Renal pelvis (tissue), 4 donors: ENCODE data around the gene AGAP2. TPM values are rescaled to one million over a fixed set of nuclear protein-coding genes. Genes with fewer than 3 reads are reported as not detected.
"Not testable (repeated sequence)": the region's sequence is repeated elsewhere in the genome, so short reads cannot be mapped to it uniquely, and the experiment has no call there.

Source experiments
- DNase-seq: peaks from one replicate; pipeline ENCODE4 v3.0.0-alpha.2; 2013
- polyA plus RNA-seq, 3 donors: library from polyadenylated mRNA; unstranded; fragments of 120-200 nt; gene quantifications; one replicate each; pipeline ENCODE4 v1.2.1, GENCODE V29; 2013; ENCODE audit not compliant: insufficient read length in 3 of 3

AGAP2 gene
- polyA plus RNA-seq, 3 donors: 0.93 to 1.9 (median 1.5) TPM

DNA sequence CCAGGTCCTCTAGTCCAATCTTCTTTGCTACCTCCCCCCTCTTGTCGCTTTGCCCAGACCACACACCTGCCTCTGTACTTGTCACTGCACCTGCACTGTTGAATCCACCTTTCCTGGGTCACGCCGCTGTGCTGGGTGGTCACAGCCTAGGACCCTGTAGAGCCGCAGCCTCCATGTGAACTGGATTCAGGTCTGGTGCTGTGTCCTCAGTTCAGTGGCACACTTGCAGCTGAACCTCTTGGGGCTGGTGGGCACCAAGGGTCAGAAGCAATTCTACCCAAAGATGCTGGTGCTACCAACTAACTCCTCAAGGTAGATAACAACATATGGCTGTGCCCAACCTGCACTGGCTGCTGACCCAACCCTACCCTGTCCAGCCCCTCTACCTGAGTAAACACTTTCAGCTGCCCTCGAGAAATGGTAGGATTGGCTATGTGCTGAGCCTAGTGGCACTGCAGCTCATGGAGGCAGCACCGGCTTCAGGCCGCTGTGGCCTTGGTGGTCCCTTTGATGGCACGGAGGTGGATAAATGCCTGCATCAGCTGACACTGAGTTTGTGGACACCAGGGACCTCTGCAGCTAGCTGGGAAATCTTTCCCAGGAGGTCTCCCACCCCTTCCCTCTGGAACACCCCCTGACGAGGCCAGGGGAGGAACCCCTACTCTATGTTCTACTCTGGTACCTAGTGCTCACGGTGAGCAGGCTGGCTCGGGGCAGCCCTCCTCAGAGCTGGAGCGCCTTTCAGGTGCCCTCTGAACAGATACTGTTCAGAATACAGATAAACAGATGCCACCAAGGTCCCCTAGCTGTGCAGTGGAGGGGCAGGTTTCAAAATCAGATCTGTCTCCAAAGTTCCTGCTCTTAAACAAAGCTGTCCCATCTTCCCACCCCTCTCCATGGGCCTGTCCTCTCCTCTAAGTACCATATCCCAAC, 14.3 kb downstream of the AGAP2 start:
- DNase-seq: no peak

DNA sequence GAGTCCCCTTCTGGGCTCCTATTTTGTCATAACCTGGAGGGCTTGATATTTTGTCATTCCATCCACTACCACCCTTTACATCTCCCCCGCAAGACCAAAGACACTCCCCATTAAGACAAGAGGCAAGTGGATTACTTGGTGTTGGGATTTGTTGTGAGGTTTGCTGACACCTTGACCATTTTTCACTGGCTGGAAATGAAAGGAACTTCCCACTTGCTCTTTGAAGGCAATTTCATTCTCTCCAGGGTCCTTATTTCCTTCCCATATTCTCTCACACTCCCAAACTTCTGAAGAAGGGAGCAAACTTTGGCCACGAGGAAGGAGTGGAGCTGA, 14.9 kb downstream of the AGAP2 start:
- no peak for DNase-seq

- no peak for DNase-seq
These were observed 15.6 kb downstream of the AGAP2 start for GRCh38 chr12:57722716-57723629.

- DNase-seq: not testable (repeated sequence)
These were observed 16.5 kb downstream of the AGAP2 start for GRCh38 chr12:57721846-57722608.

DNA sequence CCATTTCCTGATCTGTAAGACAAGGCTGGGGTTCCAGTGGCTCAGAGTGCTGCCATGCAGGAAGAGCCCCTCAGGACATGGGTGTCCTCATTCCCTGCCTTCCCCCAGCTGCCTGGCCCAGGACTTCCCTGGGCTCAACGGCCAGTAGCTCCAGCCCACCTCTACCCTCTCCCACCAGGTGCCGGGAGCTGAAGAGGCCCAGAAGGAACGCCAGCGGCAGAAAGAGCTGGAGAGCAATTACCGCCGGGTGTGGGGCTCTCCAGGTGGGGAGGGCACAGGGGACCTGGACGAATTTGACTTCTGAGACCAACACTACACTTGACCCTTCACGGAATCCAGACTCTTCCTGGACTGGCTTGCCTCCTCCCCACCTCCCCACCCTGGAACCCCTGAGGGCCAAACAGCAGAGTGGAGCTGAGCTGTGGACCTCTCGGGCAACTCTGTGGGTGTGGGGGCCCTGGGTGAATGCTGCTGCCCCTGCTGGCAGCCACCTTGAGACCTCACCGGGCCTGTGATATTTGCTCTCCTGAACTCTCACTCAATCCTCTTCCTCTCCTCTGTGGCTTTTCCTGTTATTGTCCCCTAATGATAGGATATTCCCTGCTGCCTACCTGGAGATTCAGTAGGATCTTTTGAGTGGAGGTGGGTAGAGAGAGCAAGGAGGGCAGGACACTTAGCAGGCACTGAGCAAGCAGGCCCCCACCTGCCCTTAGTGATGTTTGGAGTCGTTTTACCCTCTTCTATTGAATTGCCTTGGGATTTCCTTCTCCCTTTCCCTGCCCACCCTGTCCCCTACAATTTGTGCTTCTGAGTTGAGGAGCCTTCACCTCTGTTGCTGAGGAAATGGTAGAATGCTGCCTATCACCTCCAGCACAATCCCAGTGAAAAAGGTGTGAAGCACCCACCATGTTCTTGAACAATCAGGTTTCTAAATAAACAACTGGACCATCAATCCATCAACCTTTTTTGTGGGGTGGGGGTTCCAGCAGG, 17.6 kb downstream of the AGAP2 start:
- DNase-seq: no peak

GRCh38 chr12:57719777-57720605, 18.6 kb downstream of the AGAP2 start:
- no peak for DNase-seq

DNA sequence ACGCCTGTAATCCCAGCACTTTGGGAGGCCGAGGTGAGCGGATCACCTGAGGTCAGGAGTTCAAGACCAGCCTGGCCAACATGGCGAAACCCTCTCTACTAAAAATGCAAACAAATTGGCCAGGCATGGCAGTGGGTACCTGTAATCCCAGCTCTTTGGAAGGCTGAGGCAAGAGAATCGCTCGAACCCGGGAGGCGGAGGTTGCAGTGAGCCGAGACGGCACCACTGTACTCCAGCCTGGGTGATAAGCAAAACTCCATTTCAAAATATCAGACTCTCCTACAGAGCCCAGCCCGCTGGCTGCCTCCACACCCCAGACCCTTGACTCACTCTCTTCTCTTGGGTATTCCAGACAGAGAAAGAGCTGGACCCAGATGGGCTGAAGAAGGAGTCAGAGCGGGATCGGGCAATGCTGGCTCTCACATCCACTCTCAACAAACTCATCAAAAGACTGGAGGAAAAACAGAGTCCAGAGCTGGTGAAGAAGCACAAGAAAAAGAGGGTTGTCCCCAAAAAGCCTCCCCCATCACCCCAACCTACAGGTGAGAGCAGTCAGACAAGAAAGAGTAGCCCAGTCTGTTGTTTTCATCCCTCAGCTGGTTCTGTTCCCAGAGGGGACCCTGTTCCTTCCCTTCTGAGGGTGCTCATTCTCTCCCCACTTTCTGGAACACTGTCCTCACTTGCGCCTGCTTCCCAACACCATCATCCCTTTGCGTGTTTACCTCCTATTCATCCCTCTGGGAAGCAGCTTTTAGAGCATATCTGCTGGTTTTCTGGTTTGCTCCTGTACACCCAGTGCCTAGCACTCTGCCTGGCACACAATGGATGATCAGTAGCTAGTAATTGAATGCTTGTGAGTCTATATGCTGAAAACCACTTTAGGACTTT, 19.7 kb downstream of the AGAP2 start:
- no peak for DNase-seq

GRCh38 chr12:57717846-57718640, 20.5 kb downstream of the AGAP2 start:
- no peak for DNase-seq

DNA sequence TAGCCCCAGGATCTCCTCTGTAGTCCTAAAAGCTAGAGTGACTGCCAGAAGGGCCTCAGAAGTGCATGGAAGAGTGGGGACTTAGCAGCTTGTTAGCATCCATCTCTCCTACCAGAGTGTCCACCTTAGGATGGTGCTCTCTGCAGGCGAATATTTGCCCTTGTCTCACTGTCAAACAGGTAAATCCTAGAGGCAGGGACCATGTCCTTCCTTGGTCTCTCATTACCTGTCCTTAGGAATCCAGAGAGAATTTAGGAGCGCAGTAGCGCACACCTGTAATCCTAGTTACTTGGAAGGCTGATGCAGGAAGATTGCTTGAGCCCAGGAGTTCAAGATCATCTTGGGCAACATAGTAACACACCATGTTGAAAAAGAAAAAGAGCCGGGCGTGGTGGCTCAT, 21.4 kb downstream of the AGAP2 start:
- no peak for DNase-seq

DNA sequence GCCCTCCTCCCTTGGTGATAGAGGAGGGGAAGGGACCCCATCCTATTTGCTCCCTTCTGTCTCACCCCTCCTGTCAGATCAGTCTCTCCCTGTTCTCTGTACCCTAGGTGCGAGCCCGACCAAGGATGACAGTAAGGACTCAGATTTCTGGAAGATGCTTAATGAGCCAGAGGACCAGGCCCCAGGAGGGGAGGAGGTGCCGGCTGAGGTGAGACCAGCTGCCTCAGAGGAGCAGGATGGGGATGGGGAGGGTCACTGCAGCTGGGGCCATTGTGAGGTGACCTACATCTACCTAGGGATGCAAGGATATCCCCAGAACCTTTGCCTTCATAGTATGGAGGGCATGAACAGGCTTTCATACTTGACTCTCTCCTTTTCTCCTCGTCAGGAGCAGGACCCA, 22.2 kb downstream of the AGAP2 start:
- no peak for DNase-seq

- DNase-seq: no peak
These were observed 22.8 kb downstream of the AGAP2 start for GRCh38 chr12:57715786-57716185.

GRCh38 chr12:57715036-57715748, 23.4 kb downstream of the AGAP2 start:
- not testable (repeated sequence) for DNase-seq

DNA sequence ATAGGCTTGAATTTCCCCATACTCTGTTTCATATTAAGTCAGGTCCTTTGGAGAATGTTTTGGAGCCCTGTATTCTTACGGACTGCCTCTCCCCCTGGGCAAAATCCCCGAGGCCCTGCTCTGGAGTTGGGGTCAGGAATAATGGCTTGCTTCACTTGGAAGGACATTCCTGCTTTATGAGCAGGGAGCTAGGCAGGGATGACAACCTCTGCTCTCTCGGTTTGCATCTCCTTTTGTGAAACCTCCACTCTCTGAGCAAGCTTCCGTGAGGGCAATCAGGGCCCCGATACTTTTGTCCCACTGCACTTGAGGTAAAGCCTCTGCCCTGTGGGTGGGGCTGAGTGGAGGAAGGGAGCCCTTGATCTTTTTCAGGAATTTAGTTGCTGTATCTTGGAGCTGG, 25.3 kb downstream of the AGAP2 start:
- no peak for DNase-seq

- no peak for DNase-seq
These were observed 25.8 kb downstream of the AGAP2 start for GRCh38 chr12:57712701-57713100.

GRCh38 chr12:57708296-57708695, 30.2 kb downstream of the AGAP2 start:
- no peak for DNase-seq

DNA sequence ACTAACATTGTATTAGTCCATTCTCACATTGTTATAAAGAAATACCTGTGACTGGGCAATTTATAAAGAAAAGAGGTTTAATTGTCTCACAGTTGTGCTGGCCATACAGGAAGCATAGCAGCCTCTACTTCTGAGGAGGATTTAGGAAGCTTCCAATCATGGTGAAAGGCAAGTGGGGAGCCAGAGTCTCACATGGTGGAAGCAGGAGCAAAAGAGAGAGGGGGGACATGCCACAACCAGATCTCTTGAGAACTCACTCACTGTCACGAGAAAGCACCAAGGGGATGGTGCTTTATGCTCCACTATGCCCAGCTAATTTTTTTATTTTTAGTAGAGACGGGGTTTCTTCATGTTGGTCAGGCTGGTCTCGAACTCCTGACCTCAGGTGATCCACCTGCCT, 31.3 kb downstream of the AGAP2 start:
- DNase-seq: no peak

DNA sequence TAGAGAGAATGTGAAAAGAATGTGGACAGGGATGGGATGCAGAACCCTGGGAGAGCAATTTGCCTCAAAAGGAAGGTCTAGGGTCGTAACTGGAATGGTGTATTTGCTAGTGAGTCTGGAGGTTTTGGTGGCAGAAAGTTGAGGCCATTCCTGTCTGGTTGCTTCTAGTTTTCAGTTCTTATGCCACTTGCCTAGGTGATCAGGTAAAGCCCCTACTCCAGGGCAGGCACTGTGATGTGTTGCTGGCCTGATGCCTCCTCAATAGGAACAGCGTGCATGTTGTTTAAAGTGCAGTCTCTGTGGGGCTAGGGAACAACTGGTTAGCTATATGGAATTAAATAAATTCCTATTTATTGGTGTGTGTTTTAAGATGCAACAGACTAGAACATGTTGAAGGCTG, 38.2 kb downstream of the AGAP2 start:
- DNase-seq: no peak
